Heart left ventricle (tissue), 13 donors: ENCODE data around the gene LRP1B.

Experiments used
- CTCF ChIP-seq, 12 donors: fragments of 200-600 bp; sonication (generic) in 4 of 12; IDR thresholded peaks; one replicate each; pipeline versions ENCODE4 v1.5.0 to v1.8.0; 2018 to 2022; ENCODE audit warnings: antibody characterized with exemption in 12 of 12, mild to moderate bottlenecking in 5 of 12
- POLR2A ChIP-seq, 2 donors: fragments of 450-650 bp; IDR thresholded peaks; one replicate each; pipeline ENCODE4 v1.6.1; 2017; ENCODE audit warnings: antibody characterized with exemption in 2 of 2, mild to moderate bottlenecking in 2 of 2, moderate library complexity in 2 of 2
- donor health status: ischemic (EF 13 %, LVEDD 7.1; RV severe dilation, severe dysfunction).
- donor health status: DM: no; HTN: yes; CAD: no.
- donor health status: DM: no; HTN: no; CAD: no.
- donor health status: ischemic (EF 25% LVEDD 6.9; RV normal size, moderate dysfunction).
- donor health status: ischemic (EF 25% LVEDD 5.7; RV mildly dilated, moderate dysfunction).
- donor health status: ischemic (EF 35%, LVEDD 5.7; RV mildly dilated, moderate dysfunction).
- donor health status: nonischemic (EF 11% LVEDD 7.7; RV severe dilation, severe dysfunction).
- donor health status: DM: yes; HTN: yes; CAD: no.
- donor health status: PGD.
- donor health status: ischemic (EF 29% LVEDD 5.4; RV normal size, mild dysfunction).
- donor health status: nonischemic (EF 23%, LVEDD 6.1; RV moderate dilation, normal function).

DNA sequence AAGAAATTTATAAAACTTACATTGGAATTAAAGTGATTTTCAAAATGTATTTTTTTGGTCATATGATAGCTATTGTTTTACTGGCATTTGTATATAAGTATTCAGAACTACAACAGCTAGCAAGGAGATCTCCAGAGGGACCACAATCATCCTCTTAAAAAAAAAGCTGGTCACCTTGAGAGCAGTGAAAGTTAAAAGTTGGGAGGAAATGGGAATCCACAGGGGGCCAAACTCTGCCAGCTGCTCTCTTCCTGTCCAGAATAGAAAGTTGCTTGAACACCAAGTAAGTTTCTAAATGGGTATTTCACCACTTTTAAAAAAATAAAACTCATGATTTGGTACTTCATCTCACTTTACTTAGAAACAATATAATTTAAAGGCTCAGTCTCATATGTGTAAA, 1025.1 kb downstream of the LRP1B start:
- TF ChIP-seq CTCF (IDR thresholded peaks at IDR 0.05) (no peak), POLR2A (IDR thresholded peaks at IDR 0.05) (no peak)
